A673 (cell line): ENCODE data around the gene ALDH3B2. TPM values are rescaled to one million over a fixed set of nuclear protein-coding genes. Genes with fewer than 3 reads are reported as not detected.
"Not testable (repeated sequence)": the region's sequence is repeated elsewhere in the genome, so short reads cannot be mapped to it uniquely, and the experiment has no call there.

ENCODE experiments used
- BruUV-seq: library from RNA; stranded (reverse); fragments of 400-500 nt; replicated peaks from 2 replicates; lab custom pipeline; 2021; lab: Mats Ljungman, UMichigan
- CTCF ChIA-PET: fragments of 300-600 bp; sonication (Branson Sonifier 250); formaldehyde crosslinking; loops from one replicate; lab custom pipeline; 2022; ENCODE audit warnings: antibody characterized with exemption; lab: Charles Lee
- POLR2A ChIA-PET: fragments of 300-600 bp; sonication (Branson Sonifier 250); formaldehyde crosslinking; loops from one replicate; lab custom pipeline; 2022; ENCODE audit warnings: antibody characterized with exemption; ENCODE audit not compliant: low non-redundant PET; lab: Charles Lee
- DNase-seq: peaks from one replicate; pipeline ENCODE4 v3.0.0-alpha.2; 2015; ENCODE audit warnings: low spot score
- H3K27ac ChIP-seq: fragments of 200-600 bp; sonication (generic); 2 replicates; pipeline ENCODE4 v1.5.1; 2016; ENCODE audit warnings: mixed run types, low read depth, mild to moderate bottlenecking, mixed read lengths, antibody characterized with exemption, low read length; ENCODE audit not compliant: poor library complexity, severe bottlenecking
- H3K27me3 ChIP-seq: fragments of 200-600 bp; sonication (generic); replicated peaks from 2 replicates; pipeline ENCODE4 v1.6.1; 2017; ENCODE audit warnings: mixed run types, low read depth, mild to moderate bottlenecking, mixed read lengths, antibody characterized with exemption, low read length; ENCODE audit not compliant: insufficient read depth, poor library complexity
- H3K36me3 ChIP-seq: fragments of 200-600 bp; sonication (generic); 2 replicates; pipeline ENCODE4 v1.6.1; 2016; ENCODE audit warnings: mixed run types, mild to moderate bottlenecking, mixed read lengths, antibody characterized with exemption, low read length; ENCODE audit not compliant: insufficient read depth, poor library complexity, severe bottlenecking
- H3K4me1 ChIP-seq: fragments of 200-600 bp; sonication (generic); 2 replicates; pipeline ENCODE4 v1.6.1; 2017; ENCODE audit warnings: mixed run types, mild to moderate bottlenecking, mixed read lengths, antibody characterized with exemption, low read length; ENCODE audit not compliant: insufficient read depth, poor library complexity, severe bottlenecking
- H3K4me3 ChIP-seq: fragments of 200-600 bp; sonication (generic); 2 replicates; pipeline ENCODE4 v1.5.1; 2016; ENCODE audit warnings: low read depth, mixed run types, mild to moderate bottlenecking, mixed read lengths, low read length; ENCODE audit not compliant: poor library complexity, severe bottlenecking
- H3K9me3 ChIP-seq: fragments of 200-600 bp; sonication (generic); 2 replicates; pipeline ENCODE4 v1.6.1; 2016; ENCODE audit warnings: mixed run types, low read depth, mild to moderate bottlenecking, mixed read lengths, antibody characterized with exemption, low read length; ENCODE audit not compliant: poor library complexity, severe bottlenecking
- CTCF ChIP-seq: fragments of 300-800, 200-600 bp; sonication (generic); conservative IDR thresholded peaks from 2 replicates; pipeline ENCODE4 v1.5.1; 2017; ENCODE audit warnings: low read depth, mild to moderate bottlenecking, antibody characterized with exemption, low read length, moderate library complexity, mixed read lengths
- EZH2 ChIP-seq: fragments of 200-600 bp; sonication (generic); IDR thresholded peaks from 2 replicates; pipeline ENCODE4 v1.6.1; 2017; ENCODE audit warnings: borderline replicate concordance, low read depth, mild to moderate bottlenecking, mixed read lengths, antibody characterized with exemption, low read length; ENCODE audit not compliant: poor library complexity, severe bottlenecking
- intact Hi-C: fragments of 100-400 bp; cut with micrococcal nuclease; formaldehyde crosslinking; loops from one replicate; pipeline ENCODE4 v1.10.0; 2022; ENCODE audit not compliant: unreplicated experiment
- total RNA-seq: library from RNA; stranded (reverse); gene quantifications from 2 replicates; pipeline ENCODE4 v1.2.3, GENCODE V29; 2021

Gene ALDH3B2
- total RNA-seq, 1 experiment from 2014 or later = not detected

GRCh38 chr11:67640021-67640757 lies 34.2 kb downstream of the ALDH3B2 start:
- POLR2A ChIA-PET = no interaction called here
- intact Hi-C loops = no loop called here
- H3K27me3 ChIP-seq = no peaks in the 10 kb centered on the region
- CTCF ChIA-PET = interaction anchor here (1.2 kb wide), 1 partner anchor 11 kb away, joined by 3 read pairs; no protein-coding TSS in a partner anchor
- no peaks in the 10 kb centered on the region for H3K4me1 ChIP-seq
- no peak overlapping the region for H3K4me3 ChIP-seq
- H3K36me3 ChIP-seq = no peaks in the 10 kb centered on the region
- no peak overlapping the region for H3K27ac ChIP-seq
- TF ChIP-seq EZH2 (no peak), CTCF (peak; percentile 83)
- BruUV-seq = no TSS peak
- H3K9me3 ChIP-seq = no peaks in the 10 kb centered on the region
- DNase-seq = peak; percentile 69

- Histone ChIP-seq H3K4me3 (no peak within 1 kb of the TSS), H3K9me3 (no peaks in the 10 kb centered on the region), H3K27ac (no peak within 1 kb of the TSS), H3K4me1 (no peaks in the 10 kb centered on the region), H3K36me3 (no peaks in the 10 kb centered on the region), H3K27me3 (no peaks in the 10 kb centered on the region)
- intact Hi-C loops = no loop called here
- TF ChIP-seq EZH2 (no peak), CTCF (no peak)
- BruUV-seq = no TSS peak
- no peak for DNase-seq
- ChIA-PET CTCF (no interaction called here), POLR2A (no interaction called here)
Measured at GRCh38 chr11:67639438-67639859, 35.0 kb downstream of the ALDH3B2 start, which contains the start of gene TBX10. TSS of gene TBX10 (minus strand) at chr11:67639763. CDS start at chr11:67639472, 291 bp downstream.

- ChIA-PET CTCF (no interaction called here), POLR2A (no interaction called here)
- BruUV-seq = no TSS peak
- intact Hi-C loops = no loop called here
- no peak overlapping the region for H3K4me3 ChIP-seq
- no peak for DNase-seq
- no peaks in the 10 kb centered on the region for H3K4me1 ChIP-seq
- H3K27ac ChIP-seq = no peak overlapping the region
- TF ChIP-seq EZH2 (no peak), CTCF (no peak)
- no peaks in the 10 kb centered on the region for H3K27me3 ChIP-seq
- no peaks in the 10 kb centered on the region for H3K36me3 ChIP-seq
- no peaks in the 10 kb centered on the region for H3K9me3 ChIP-seq
Measured at GRCh38 chr11:67638535-67639437, 35.6 kb downstream of the ALDH3B2 start.

GRCh38 chr11:67637441-67637840 lies 37.0 kb downstream of the ALDH3B2 start:
- H3K4me1 ChIP-seq, BruUV-seq, H3K27me3 ChIP-seq, H3K36me3 ChIP-seq, H3K27ac ChIP-seq, H3K4me3 ChIP-seq, POLR2A ChIA-PET, H3K9me3 ChIP-seq, intact Hi-C loops, DNase-seq, CTCF ChIA-PET: not testable (repeated sequence)
